ENCODE measurements around the gene VENTX. TPM values are rescaled to one million over a fixed set of nuclear protein-coding genes. Genes with fewer than 3 reads are reported as not detected.

The VENTX gene
- polyA plus RNA-seq, 1 donor (not counting 4 experiments of a cell fraction or from before 2014, with no cell fraction given), result not detected

DNA sequence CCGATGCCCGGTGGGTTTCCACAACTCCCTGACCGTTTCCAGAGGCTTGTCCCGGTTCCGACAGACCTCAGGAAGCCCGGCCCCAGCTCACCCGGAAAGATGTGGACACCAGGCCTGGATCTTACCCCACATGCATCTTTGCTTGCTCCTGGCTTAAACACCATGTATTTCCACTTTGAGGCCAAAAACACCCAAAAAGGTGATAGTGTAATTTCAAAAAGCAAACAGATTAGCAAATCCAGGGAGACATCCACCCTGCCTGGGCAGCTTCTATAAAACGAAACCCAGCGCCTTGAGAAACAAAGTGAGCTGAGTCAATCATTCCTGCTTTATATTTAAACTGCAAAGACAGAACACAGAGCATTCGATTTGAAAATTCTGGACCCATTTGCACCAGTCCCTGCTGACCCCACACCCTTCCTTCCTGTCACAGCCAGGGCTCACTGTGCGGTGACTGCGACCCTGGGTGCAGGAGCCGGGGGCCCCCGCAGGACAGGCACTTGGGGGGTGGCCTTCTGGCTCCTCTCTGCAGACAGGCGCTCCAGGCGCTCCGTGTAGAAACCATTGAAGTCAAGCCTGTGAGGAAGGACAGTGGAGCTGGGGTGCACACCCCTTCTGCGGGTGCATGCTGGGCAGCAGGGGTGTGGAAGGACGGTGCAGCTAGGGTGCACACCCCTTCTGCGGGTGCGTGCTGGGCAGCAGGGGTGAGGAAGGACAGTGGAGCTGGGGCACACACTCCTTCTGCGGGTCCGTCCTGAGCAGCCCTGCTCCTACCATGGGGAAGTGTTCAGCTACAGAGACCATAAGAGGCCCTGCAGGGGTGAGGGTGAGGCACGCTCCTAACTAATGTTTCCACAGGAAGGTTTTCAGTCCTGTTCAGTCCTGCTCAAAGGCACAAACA lies 41.9 kb downstream of the VENTX start:
- no peak overlapping the region for H2AFZ ChIP-seq (ENCODE audit: control insufficient read depth, low read length)
- FAIRE-seq (no peak), DNase-seq (ENCODE audit: low read depth, low spot score) (no peak)
- peaks cover 31% of the 10 kb centered on the region for H3K4me1 ChIP-seq (ENCODE audit: control insufficient read depth, extremely low read depth, insufficient read depth, low read length)
- peaks cover 18% of the 10 kb centered on the region for H3K79me2 ChIP-seq (ENCODE audit: control insufficient read depth, insufficient read depth, low read length)
- H3K4me2 ChIP-seq (ENCODE audit: control insufficient read depth, extremely low read depth, insufficient read depth, low read depth, low read length), result peak overlapping the region; percentile 86
- peak overlapping the region; percentile 82 for H3K27ac ChIP-seq (ENCODE audit: control insufficient read depth, insufficient read depth, low read length)
- no peaks in the 10 kb centered on the region for H3K9me3 ChIP-seq (ENCODE audit: control insufficient read depth, low read depth, low read length)
- no peaks in the 10 kb centered on the region for H3K9me1 ChIP-seq (ENCODE audit: control insufficient read depth, extremely low read depth, insufficient read depth, low read length)
- no peak overlapping the region for H3K4me3 ChIP-seq (ENCODE audit: control insufficient read depth in 2 of 3, extremely low read depth in 1 of 3, insufficient read depth in 2 of 3, low read depth in 1 of 3, low read length in 3 of 3)
- dilution Hi-C loops (cut with MboI; ENCODE audit: extremely low pct_ligation_motif_present, low sequenced_read_pairs), result no loop called here
- TF ChIP-seq, protein P1, sequence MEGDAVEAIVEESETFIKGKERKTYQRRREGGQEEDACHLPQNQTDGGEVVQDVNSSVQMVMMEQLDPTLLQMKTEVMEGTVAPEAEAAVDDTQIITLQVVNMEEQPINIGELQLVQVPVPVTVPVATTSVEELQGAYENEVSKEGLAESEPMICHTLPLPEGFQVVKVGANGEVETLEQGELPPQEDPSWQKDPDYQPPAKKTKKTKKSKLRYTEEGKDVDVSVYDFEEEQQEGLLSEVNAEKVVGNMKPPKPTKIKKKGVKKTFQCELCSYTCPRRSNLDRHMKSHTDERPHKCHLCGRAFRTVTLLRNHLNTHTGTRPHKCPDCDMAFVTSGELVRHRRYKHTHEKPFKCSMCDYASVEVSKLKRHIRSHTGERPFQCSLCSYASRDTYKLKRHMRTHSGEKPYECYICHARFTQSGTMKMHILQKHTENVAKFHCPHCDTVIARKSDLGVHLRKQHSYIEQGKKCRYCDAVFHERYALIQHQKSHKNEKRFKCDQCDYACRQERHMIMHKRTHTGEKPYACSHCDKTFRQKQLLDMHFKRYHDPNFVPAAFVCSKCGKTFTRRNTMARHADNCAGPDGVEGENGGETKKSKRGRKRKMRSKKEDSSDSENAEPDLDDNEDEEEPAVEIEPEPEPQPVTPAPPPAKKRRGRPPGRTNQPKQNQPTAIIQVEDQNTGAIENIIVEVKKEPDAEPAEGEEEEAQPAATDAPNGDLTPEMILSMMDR (optimal IDR thresholded peaks at IDR 0.05 in 1 of 3, IDR thresholded peaks at IDR 0.05 in 1 of 3, conservative IDR thresholded peaks at IDR 0.05 in 1 of 3; ENCODE audit: extremely low read depth in 1 of 3, insufficient read depth in 2 of 3, low read length in 3 of 3), result no peak
- TF ChIP-seq EZH2 (IDR thresholded peaks at IDR 0.05; ENCODE audit: low read length), result no peak
- H3K27me3 ChIP-seq (ENCODE audit: control insufficient read depth, extremely low read depth, insufficient read depth, low read length), result no peaks in the 10 kb centered on the region
- H3K36me3 ChIP-seq (ENCODE audit: control insufficient read depth in 2 of 2, extremely low read depth in 1 of 2, insufficient read depth in 2 of 2, low read length in 2 of 2), result peaks cover 16 to 31% of the 10 kb centered on the region in 2 experiments
- peak overlapping the region; percentile 65 for H3K9ac ChIP-seq (ENCODE audit: control insufficient read depth, extremely low read depth, insufficient read depth, low read length)
- no peaks in the 10 kb centered on the region for H4K20me1 ChIP-seq (ENCODE audit: control insufficient read depth, extremely low read depth, insufficient read depth, low read length)

DNA sequence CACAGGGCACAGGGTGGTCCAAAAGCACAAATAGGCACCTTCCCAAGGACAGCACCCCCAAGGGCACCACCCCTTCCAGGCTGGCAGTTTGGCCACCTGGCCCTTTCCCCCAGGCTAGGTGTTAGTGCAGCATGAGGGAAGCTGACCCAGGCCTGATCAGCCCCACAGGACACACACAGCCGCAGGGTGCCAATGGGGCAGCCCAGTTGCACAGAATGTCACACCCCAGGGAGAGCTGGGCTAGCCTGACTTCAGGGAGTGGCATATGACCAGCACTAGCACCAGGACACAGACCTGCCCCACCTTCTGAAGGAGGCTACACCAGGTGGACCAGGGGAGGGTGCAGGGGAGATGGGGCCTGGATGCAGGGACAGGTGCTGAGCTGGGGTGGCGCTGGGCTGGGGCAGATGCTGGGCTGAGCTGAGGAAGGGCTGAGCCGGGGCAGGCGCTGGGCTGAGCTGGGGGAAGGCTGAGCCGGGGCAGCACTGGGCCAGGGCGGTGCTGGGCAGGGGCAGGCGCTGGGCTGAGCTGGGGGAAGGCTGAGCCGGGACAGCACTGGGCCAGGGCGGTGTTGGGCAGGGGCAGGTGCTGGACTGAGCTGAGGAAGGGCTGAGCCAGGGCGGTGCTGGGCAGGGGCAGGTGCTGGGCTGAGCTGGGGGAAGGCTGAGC lies 42.9 kb downstream of the VENTX start:
- dilution Hi-C loops (cut with MboI; ENCODE audit: extremely low pct_ligation_motif_present, low sequenced_read_pairs), result no loop called here

More for the DNA sequence above, 42.9 kb downstream of the VENTX start:
- FAIRE-seq (no peak), DNase-seq (ENCODE audit: low read depth, low spot score) (no peak)
- no peak overlapping the region for H3K4me2 ChIP-seq (ENCODE audit: control insufficient read depth, extremely low read depth, insufficient read depth, low read depth, low read length)
- H3K79me2 ChIP-seq (ENCODE audit: control insufficient read depth, insufficient read depth, low read length), result peaks cover 11% of the 10 kb centered on the region
- H3K27me3 ChIP-seq (ENCODE audit: control insufficient read depth, extremely low read depth, insufficient read depth, low read length), result no peaks in the 10 kb centered on the region
- peaks cover 19 to 31% of the 10 kb centered on the region in 2 experiments for H3K36me3 ChIP-seq (ENCODE audit: control insufficient read depth in 2 of 2, extremely low read depth in 1 of 2, insufficient read depth in 2 of 2, low read length in 2 of 2)
- H2AFZ ChIP-seq (ENCODE audit: control insufficient read depth, low read length), result no peak overlapping the region
- H3K9me3 ChIP-seq (ENCODE audit: control insufficient read depth, low read depth, low read length), result no peaks in the 10 kb centered on the region
- H3K9me1 ChIP-seq (ENCODE audit: control insufficient read depth, extremely low read depth, insufficient read depth, low read length), result no peaks in the 10 kb centered on the region
- no peak overlapping the region for H3K27ac ChIP-seq (ENCODE audit: control insufficient read depth, insufficient read depth, low read length)
- H3K9ac ChIP-seq (ENCODE audit: control insufficient read depth, extremely low read depth, insufficient read depth, low read length), result no peak overlapping the region
- no peak overlapping the region for H3K4me3 ChIP-seq (ENCODE audit: control insufficient read depth in 2 of 3, extremely low read depth in 1 of 3, insufficient read depth in 2 of 3, low read depth in 1 of 3, low read length in 3 of 3)
- no peaks in the 10 kb centered on the region for H4K20me1 ChIP-seq (ENCODE audit: control insufficient read depth, extremely low read depth, insufficient read depth, low read length)
- TF ChIP-seq, protein P1 (optimal IDR thresholded peaks at IDR 0.05 in 1 of 3, IDR thresholded peaks at IDR 0.05 in 1 of 3, conservative IDR thresholded peaks at IDR 0.05 in 1 of 3; ENCODE audit: extremely low read depth in 1 of 3, insufficient read depth in 2 of 3, low read length in 3 of 3), result no peak
- no peak for TF ChIP-seq EZH2 (IDR thresholded peaks at IDR 0.05; ENCODE audit: low read length)
- H3K4me1 ChIP-seq (ENCODE audit: control insufficient read depth, extremely low read depth, insufficient read depth, low read length), result peaks cover 27% of the 10 kb centered on the region
